ENCODE results near the gene NSMCE4A.
A peak's percentile ranks its signal among the peaks of the same experiment; 100 is the strongest.
"Not testable (repeated sequence)": the region's sequence is repeated elsewhere in the genome, so short reads cannot be mapped to it uniquely, and the experiment has no call there.

The NSMCE4A gene

GRCh38 chr10:121988361-121989324 is 13.6 kb upstream of the NSMCE4A start, which contains the start of gene TACC2:
TACC2 (plus strand) TSS chr10:121989163; CDS start chr10:122021982, 32,819 bp downstream.
- DNase-seq = no peak

- DNase-seq = no peak
Observed at GRCh38 chr10:121984463-121984862, 9.4 kb upstream of the NSMCE4A start.

- no peak for DNase-seq
Observed at GRCh38 chr10:121983852-121984251, 8.8 kb upstream of the NSMCE4A start.

GRCh38 chr10:121981346-121981745 is 6.3 kb upstream of the NSMCE4A start:
- DNase-seq = no peak

- no peak for DNase-seq
Observed at GRCh38 chr10:121978511-121978910, 3.5 kb upstream of the NSMCE4A start.

GRCh38 chr10:121976607-121977006 is 1.6 kb upstream of the NSMCE4A start:
- no peak for DNase-seq

- DNase-seq = no peak
Observed at GRCh38 chr10:121975295-121976086, 474 bp upstream of the NSMCE4A start.

GRCh38 chr10:121974019-121974534 is 940 bp downstream of the NSMCE4A start:
- DNase-seq = no peak

- not testable (repeated sequence) for DNase-seq
Observed at GRCh38 chr10:121969086-121969485, 5.9 kb downstream of the NSMCE4A start.

GRCh38 chr10:121965996-121966395 is 9.0 kb downstream of the NSMCE4A start:
- DNase-seq = no peak

- peak; percentile 71 for DNase-seq
Observed at GRCh38 chr10:121961456-121961855, 13.6 kb downstream of the NSMCE4A start.

GRCh38 chr10:121959671-121960070 is 15.3 kb downstream of the NSMCE4A start:
- no peak for DNase-seq

- DNase-seq = no peak
Observed at GRCh38 chr10:121956111-121957061, 18.6 kb downstream of the NSMCE4A start.

- DNase-seq = no peak
Observed at GRCh38 chr10:121952226-121952625, 22.8 kb downstream of the NSMCE4A start.

- peak; percentile 67 for DNase-seq
Observed at GRCh38 chr10:121949451-121949850, 25.6 kb downstream of the NSMCE4A start.

GRCh38 chr10:121949049-121949448 is 26.0 kb downstream of the NSMCE4A start:
- DNase-seq = no peak

GRCh38 chr10:121947343-121948330 is 27.4 kb downstream of the NSMCE4A start:
- no peak for DNase-seq

GRCh38 chr10:121942749-121943416 is 32.1 kb downstream of the NSMCE4A start:
- peak; percentile 36 for DNase-seq

GRCh38 chr10:121941532-121941931 is 33.5 kb downstream of the NSMCE4A start:
- no peak for DNase-seq

- no peak for DNase-seq
Observed at GRCh38 chr10:121936295-121936694, 38.7 kb downstream of the NSMCE4A start.
